B cell (primary cell): ENCODE results near the gene PLA2G2F. TPM values are rescaled to one million over a fixed set of nuclear protein-coding genes. Genes with fewer than 3 reads are reported as not detected.

ENCODE experiments used
- ATAC-seq: fragments of 200-7000 bp; cut with Tn5 transposase; one replicate; pipeline ENCODE4 v1.10.0; 2021; ENCODE audit warnings: low read depth, mild to moderate bottlenecking, moderate number of reproducible peaks, moderate library complexity
- CTCF ChIA-PET: fragments of 350-600 bp; sonication (Branson Sonifier 250); formaldehyde crosslinking; loops from one replicate; lab custom pipeline; 2021; ENCODE audit warnings: antibody characterized with exemption, inconsistent platforms; lab: Charles Lee
- POLR2A ChIA-PET: fragments of 350-600 bp; sonication (Branson Sonifier 250); formaldehyde crosslinking; loops from one replicate; lab custom pipeline; 2021; ENCODE audit warnings: antibody characterized with exemption; lab: Charles Lee
- DNase-seq: peaks from one replicate; pipeline ENCODE4 v3.0.0; 2013
- H2AFZ ChIP-seq: 2 replicates; pipeline ENCODE4 v1.6.1; 2012; ENCODE audit warnings: mild to moderate bottlenecking, low read depth, low read length; ENCODE audit not compliant: insufficient read depth, poor library complexity, severe bottlenecking
- H3K27ac ChIP-seq, 2 donors: 1 replicate in 1 of 2; 2 replicates in 1 of 2; pipeline ENCODE4 v1.5.1; 2012 to 2013; ENCODE audit warnings: low read length in 2 of 2, mild to moderate bottlenecking in 2 of 2, moderate library complexity in 1 of 2
- H3K27me3 ChIP-seq, 4 experiments: fragments of 200-600 bp in 1 of 4; sonication (generic) in 1 of 4; replicated peaks in 1 of 4; 1 replicate in 2 of 4; 2 replicates in 2 of 4; pipeline versions ENCODE4 v1.6.1 to v1.7.0; 2013 to 2016; ENCODE audit warnings: low read length in 3 of 4, mild to moderate bottlenecking in 2 of 4, mixed read lengths in 1 of 4, moderate library complexity in 1 of 4; ENCODE audit not compliant: insufficient read depth in 4 of 4, control insufficient read depth in 3 of 4; ENCODE audit errors: control extremely low read depth in 1 of 4
- H3K36me3 ChIP-seq, 2 experiments: replicated peaks in 1 of 2; 1 replicate in 1 of 2; 2 replicates in 1 of 2; pipeline versions ENCODE4 v1.6.1 to v1.7.1; 2013; ENCODE audit warnings: low read length in 1 of 2; ENCODE audit not compliant: insufficient read depth in 2 of 2, control insufficient read depth in 1 of 2; ENCODE audit errors: control extremely low read depth in 1 of 2, extremely low read depth in 1 of 2
- H3K4me1 ChIP-seq, 2 donors: fragments of 200-600 bp in 1 of 2; sonication (generic) in 1 of 2; 1 replicate in 1 of 2; 2 replicates in 1 of 2; pipeline versions ENCODE4 v1.5.1 to v1.6.1; 2013 to 2017; ENCODE audit warnings: low read length in 2 of 2; ENCODE audit not compliant: control insufficient read depth in 2 of 2, insufficient read depth in 2 of 2
- H3K4me2 ChIP-seq: replicated peaks from 2 replicates; pipeline ENCODE3; 2012; ENCODE audit warnings: mild to moderate bottlenecking, low read depth, low read length; ENCODE audit not compliant: poor library complexity, severe bottlenecking
- H3K4me3 ChIP-seq, 5 experiments: fragments of 200-600 bp in 1 of 5; sonication (generic) in 1 of 5; 1 replicate in 3 of 5; 2 replicates in 2 of 5; pipeline versions ENCODE4 v1.5.1 to v1.7.0; 2011 to 2016; ENCODE audit warnings: low read length in 4 of 5, mild to moderate bottlenecking in 4 of 5, low read depth in 2 of 5, control low read depth in 1 of 5, moderate library complexity in 1 of 5; ENCODE audit not compliant: insufficient read depth in 1 of 5; ENCODE audit errors: control extremely low read depth in 1 of 5, extremely low read depth in 1 of 5
- H3K79me2 ChIP-seq: fragments of 200-600 bp; sonication (generic); one replicate; pipeline ENCODE4 v1.6.0; 2016; ENCODE audit warnings: low read length; ENCODE audit not compliant: control insufficient read depth, insufficient read depth
- H3K9ac ChIP-seq: fragments of 200-600 bp; sonication (generic); 2 replicates; pipeline ENCODE4 v1.6.1; 2017; ENCODE audit warnings: mild to moderate bottlenecking, low read length, moderate library complexity
- H3K9me3 ChIP-seq, 3 donors: one replicate each; pipeline versions ENCODE4 v1.6.1 to v1.7.1; 2013; ENCODE audit warnings: low read length in 2 of 3; ENCODE audit not compliant: control insufficient read depth in 2 of 3, insufficient read depth in 1 of 3; ENCODE audit errors: control extremely low read depth in 1 of 3
- H4K20me1 ChIP-seq: 2 replicates; pipeline ENCODE4 v1.6.0; 2012; ENCODE audit warnings: mild to moderate bottlenecking, low read length; ENCODE audit not compliant: insufficient read depth, control insufficient read depth, poor library complexity, severe bottlenecking
- H3K27ac Mint-ChIP-seq: one replicate; pipeline ENCODE4 v1.8.0; 2021; ENCODE audit warnings: mixed read lengths
- H3K27me3 Mint-ChIP-seq: one replicate; pipeline ENCODE4 v1.8.0; 2021; ENCODE audit warnings: mixed read lengths
- H3K4me1 Mint-ChIP-seq: one replicate; pipeline ENCODE4 v1.8.0; 2021; ENCODE audit warnings: mixed read lengths
- H3K4me3 Mint-ChIP-seq: one replicate; pipeline ENCODE4 v1.8.0; 2021; ENCODE audit warnings: mixed read lengths
- H3K9me3 Mint-ChIP-seq: one replicate; pipeline ENCODE4 v1.8.0; 2022; ENCODE audit warnings: mixed read lengths; ENCODE audit not compliant: insufficient read depth
- EZH2 ChIP-seq: IDR thresholded peaks from 2 replicates; pipeline ENCODE4 v1.6.1; 2012; ENCODE audit warnings: borderline replicate concordance, low read depth, mild to moderate bottlenecking, moderate library complexity, low read length; ENCODE audit not compliant: insufficient read depth, poor library complexity, severe bottlenecking
- WGBS: methylation state at CpG from one replicate; pipeline ENCODE4 v1.1.5; 2013; ENCODE audit warnings: missing lambda C conversion rate; ENCODE audit not compliant: insufficient coverage; 5-methylcytosine and 5-hydroxymethylcytosine counted together
- intact Hi-C: fragments of 100-400 bp; cut with micrococcal nuclease; formaldehyde crosslinking; loops from one replicate; pipeline ENCODE4 v1.10.0; 2022
- polyA plus RNA-seq: library from polyadenylated mRNA; depleted of rRNA; stranded (reverse); fragments of >200 nt; gene quantifications from 2 replicates; pipeline ENCODE4 v1.2.3, GENCODE V29; 2012
- total RNA-seq, 2 donors: library from RNA; stranded (reverse); fragments of 120-200 nt in 1 of 2; gene quantifications; 1 replicate in 1 of 2; 2 replicates in 1 of 2; pipeline versions ENCODE4 v1.2.3 to v1.2.4, GENCODE V29; 2013 to 2022
- TF ChIP-seq, protein P1 (sequence below): fragments of 200-600 bp; IDR thresholded peaks from one replicate; pipeline ENCODE4 v1.8.0; 2022; ENCODE audit warnings: antibody characterized with exemption, mild to moderate bottlenecking

PLA2G2F gene
- total and polyA plus RNA-seq, 2 donors (not counting 1 experiment from before 2014, with no cell fraction given) = not detected

DNA sequence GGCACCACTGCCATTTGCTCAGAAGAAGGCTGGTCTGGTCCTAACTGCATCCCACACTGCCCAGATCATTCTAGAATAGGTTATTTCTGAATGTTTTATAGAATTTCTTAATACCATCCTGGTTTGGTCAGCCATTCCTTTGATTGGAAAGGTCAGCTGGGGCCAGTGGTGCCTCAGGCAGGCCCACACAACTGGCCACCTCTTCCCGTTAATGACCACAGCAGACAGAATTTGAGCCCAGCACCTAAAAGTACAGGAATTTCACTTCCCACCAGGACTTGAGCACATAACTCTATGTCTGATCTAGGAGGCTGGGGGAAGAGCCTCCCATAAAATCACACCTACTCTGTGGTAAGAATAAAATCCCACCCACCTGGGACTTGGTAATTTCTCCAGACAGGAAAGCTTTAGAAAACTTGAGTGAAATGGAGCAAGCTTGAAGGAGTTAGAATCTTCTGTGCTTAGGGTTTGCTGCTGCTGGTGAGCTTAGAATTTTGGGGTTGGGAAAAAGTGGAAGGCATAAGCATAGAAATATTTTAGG, 53.8 kb downstream of the PLA2G2F start:
- H3K79me2 ChIP-seq = no peaks in the 10 kb centered on the region
- no peak overlapping the region for H3K4me3 Mint-ChIP-seq
- peaks cover 0 to 31% (median 7%) of the 10 kb centered on the region in 4 experiments for H3K27me3 ChIP-seq
- no peak for ATAC-seq
- no peak for TF ChIP-seq EZH2
- TF ChIP-seq, protein P1, sequence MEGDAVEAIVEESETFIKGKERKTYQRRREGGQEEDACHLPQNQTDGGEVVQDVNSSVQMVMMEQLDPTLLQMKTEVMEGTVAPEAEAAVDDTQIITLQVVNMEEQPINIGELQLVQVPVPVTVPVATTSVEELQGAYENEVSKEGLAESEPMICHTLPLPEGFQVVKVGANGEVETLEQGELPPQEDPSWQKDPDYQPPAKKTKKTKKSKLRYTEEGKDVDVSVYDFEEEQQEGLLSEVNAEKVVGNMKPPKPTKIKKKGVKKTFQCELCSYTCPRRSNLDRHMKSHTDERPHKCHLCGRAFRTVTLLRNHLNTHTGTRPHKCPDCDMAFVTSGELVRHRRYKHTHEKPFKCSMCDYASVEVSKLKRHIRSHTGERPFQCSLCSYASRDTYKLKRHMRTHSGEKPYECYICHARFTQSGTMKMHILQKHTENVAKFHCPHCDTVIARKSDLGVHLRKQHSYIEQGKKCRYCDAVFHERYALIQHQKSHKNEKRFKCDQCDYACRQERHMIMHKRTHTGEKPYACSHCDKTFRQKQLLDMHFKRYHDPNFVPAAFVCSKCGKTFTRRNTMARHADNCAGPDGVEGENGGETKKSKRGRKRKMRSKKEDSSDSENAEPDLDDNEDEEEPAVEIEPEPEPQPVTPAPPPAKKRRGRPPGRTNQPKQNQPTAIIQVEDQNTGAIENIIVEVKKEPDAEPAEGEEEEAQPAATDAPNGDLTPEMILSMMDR = no peak
- no peaks in the 10 kb centered on the region for H4K20me1 ChIP-seq
- no peaks in the 10 kb centered on the region for H3K9me3 ChIP-seq
- POLR2A ChIA-PET = no interaction called here
- intact Hi-C loops = no loop called here
- H3K4me3 ChIP-seq = no peak overlapping the region
- H3K27ac ChIP-seq = no peak overlapping the region
- H2AFZ ChIP-seq = no peak overlapping the region
- peaks cover 47% of the 10 kb centered on the region for H3K27me3 Mint-ChIP-seq
- no peak overlapping the region for H3K9ac ChIP-seq
- no peak overlapping the region for H3K27ac Mint-ChIP-seq
- H3K4me1 ChIP-seq = peaks cover 4 to 5% of the 10 kb centered on the region in 2 donors
- CTCF ChIA-PET = interaction anchor here (0.8 to 5.9 kb wide), 10 partner anchors 12 to 348 kb away, joined by 3 to 81 read pairs (median 10); no protein-coding TSS in a partner anchor
- H3K36me3 ChIP-seq = no peaks in the 10 kb centered on the region
- 83% methylated on average over 1 of the region's 1 CpG for WGBS
- H3K4me1 Mint-ChIP-seq = peaks cover 6% of the 10 kb centered on the region
- H3K4me2 ChIP-seq = no peak overlapping the region
- no peaks in the 10 kb centered on the region for H3K9me3 Mint-ChIP-seq
- no peak for DNase-seq

DNA sequence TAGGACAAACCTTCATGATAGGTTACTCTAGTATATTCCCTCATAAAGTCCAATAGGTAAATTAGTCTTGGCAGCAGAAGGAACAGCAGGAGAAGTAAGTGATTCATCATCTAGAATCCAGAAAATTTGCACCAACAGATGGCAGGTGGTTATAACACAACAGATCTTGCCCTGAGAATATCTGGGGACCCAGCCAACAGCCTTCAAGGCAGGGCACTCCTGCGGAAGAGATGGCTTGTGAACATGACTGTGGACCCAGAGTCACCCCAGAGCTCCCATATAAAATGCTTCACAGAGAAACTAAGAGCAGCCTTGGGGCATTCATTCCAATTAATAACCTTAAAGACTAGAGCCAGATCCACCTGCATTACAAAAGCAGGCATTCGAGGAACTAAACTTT, 55.1 kb downstream of the PLA2G2F start:
- peaks cover 6% of the 10 kb centered on the region for H3K4me1 Mint-ChIP-seq
- no peak overlapping the region for H3K4me2 ChIP-seq
- intact Hi-C loops = loop anchor here (2.0 kb wide), 2 partner anchors 23 to 219 kb away; no protein-coding TSS in a partner anchor
- no peak overlapping the region for H2AFZ ChIP-seq
- no peak overlapping the region for H3K27ac Mint-ChIP-seq
- 100% methylated on average over 1 of the region's 2 CpGs for WGBS
- H3K4me3 Mint-ChIP-seq = no peak overlapping the region
- no peaks in the 10 kb centered on the region for H3K9me3 Mint-ChIP-seq
- H3K27me3 Mint-ChIP-seq = peaks cover 34% of the 10 kb centered on the region
- peaks cover 0 to 27% (median 7%) of the 10 kb centered on the region in 4 experiments for H3K27me3 ChIP-seq
- peaks cover 4 to 5% of the 10 kb centered on the region in 2 donors for H3K4me1 ChIP-seq
- DNase-seq = no peak
- ChIA-PET CTCF (interaction anchor here (0.7 to 5.9 kb wide), 13 partner anchors 14 to 298 kb away, joined by 3 to 81 read pairs (median 8); no protein-coding TSS in a partner anchor), POLR2A (no interaction called here)
- no peak for ATAC-seq
- no peaks in the 10 kb centered on the region for H3K9me3 ChIP-seq
- H4K20me1 ChIP-seq = no peaks in the 10 kb centered on the region
- no peaks in the 10 kb centered on the region for H3K36me3 ChIP-seq
- no peak overlapping the region for H3K4me3 ChIP-seq
- no peak for TF ChIP-seq EZH2
- TF ChIP-seq, protein P1 = no peak
- H3K27ac ChIP-seq = no peak overlapping the region
- H3K79me2 ChIP-seq = no peaks in the 10 kb centered on the region
- no peak overlapping the region for H3K9ac ChIP-seq
